ENCODE measurements around the gene GPR42. TPM values are rescaled to one million over a fixed set of nuclear protein-coding genes. Genes with fewer than 3 reads are reported as not detected.

The GPR42 gene
- total RNA-seq, 2 donors from 2014 or later, result 1.1 to 1.9 TPM

- H3K36me3 Mint-ChIP-seq (ENCODE audit: insufficient read depth in 2 of 2), result no peaks in the 10 kb centered on the region
- no peak for ATAC-seq (replicated peaks in 1 of 2)
- no peak overlapping the region for H3K27ac Mint-ChIP-seq
- no peaks in the 10 kb centered on the region for H3K9me3 Mint-ChIP-seq
- H3K4me1 Mint-ChIP-seq (ENCODE audit: low read depth), result peaks cover 4% of the 10 kb centered on the region
- DNase-seq, result no peak
- H3K4me3 Mint-ChIP-seq, result no peak overlapping the region
- H3K27me3 Mint-ChIP-seq (ENCODE audit: low read depth), result peaks cover 33% of the 10 kb centered on the region
Measured at GRCh38 chr19:35417278-35417677, 46.4 kb downstream of the GPR42 start.

DNA sequence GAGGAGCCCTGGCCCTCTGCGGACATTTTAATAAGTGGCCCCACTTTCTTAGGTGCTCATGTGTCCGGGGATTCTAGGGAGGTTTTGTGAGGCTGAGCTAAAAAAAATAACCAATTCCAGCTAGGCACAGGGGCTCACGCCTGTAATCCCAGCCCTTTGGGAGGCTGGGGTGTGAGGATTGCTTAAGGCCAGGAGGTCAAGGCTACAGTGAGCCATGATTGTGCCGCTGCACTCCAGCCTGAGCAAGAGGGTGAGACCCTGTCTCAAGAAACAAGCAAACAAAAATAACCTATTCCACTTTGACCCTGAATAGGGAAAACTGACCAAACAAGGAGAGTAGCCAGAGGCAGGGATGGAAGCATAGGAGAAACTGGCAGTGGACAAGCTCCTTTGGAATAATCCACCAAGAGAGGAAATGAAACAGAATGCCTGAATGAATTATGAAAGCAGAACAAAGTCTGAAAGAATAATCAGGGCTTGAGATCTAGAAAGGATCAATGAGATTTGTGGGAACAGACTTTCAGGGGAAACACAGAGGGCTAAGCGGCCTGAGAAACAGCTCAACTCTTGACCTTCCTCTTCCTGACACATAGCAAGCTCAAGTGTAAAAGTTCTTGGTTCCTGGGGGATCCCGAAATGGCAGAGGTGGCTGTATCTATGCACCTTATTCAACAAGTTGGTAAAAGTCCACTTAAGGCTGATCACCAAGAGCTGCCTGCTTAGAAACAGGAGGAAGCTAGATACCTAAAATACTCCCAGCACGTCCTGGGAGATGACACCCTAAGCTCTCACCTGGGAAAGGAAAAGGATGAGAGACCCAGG, 47.1 kb downstream of the GPR42 start:
- ATAC-seq (replicated peaks in 1 of 2), result no peak
- Mint-ChIP-seq H3K4me3 (no peak overlapping the region), H3K36me3 (ENCODE audit: insufficient read depth in 2 of 2) (no peaks in the 10 kb centered on the region), H3K27me3 (ENCODE audit: low read depth) (peaks cover 33% of the 10 kb centered on the region), H3K9me3 (no peaks in the 10 kb centered on the region), H3K4me1 (ENCODE audit: low read depth) (peaks cover 4% of the 10 kb centered on the region), H3K27ac (no peak overlapping the region)
- no peak for DNase-seq

- H3K4me1 Mint-ChIP-seq (ENCODE audit: low read depth), result peaks cover 4% of the 10 kb centered on the region
- H3K27ac Mint-ChIP-seq, result no peak overlapping the region
- no peak for ATAC-seq (replicated peaks in 1 of 2)
Measured at GRCh38 chr19:35419046-35419445, 48.2 kb downstream of the GPR42 start.

DNA sequence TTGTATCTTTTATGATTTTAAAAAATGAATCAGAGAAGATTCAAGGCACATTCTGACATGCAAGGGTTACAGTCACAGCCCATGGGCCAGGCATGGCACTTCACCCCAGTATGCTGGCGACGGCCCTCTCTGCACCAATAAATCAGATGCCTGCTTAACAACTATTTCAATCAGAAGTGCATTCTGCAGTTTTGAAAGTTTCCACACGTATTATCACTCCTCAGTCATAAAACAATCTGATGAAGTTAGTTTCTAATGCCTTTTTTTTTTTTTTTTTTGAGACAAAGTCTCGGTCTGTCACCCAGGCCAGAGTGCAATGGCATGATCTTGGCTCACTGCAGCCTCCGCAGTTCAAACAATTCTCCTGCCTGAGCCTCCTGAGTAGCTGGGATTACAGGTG, 48.9 kb downstream of the GPR42 start:
- ATAC-seq (replicated peaks in 1 of 2) (no peak), DNase-seq (no peak)
- Mint-ChIP-seq H3K36me3 (ENCODE audit: insufficient read depth in 2 of 2) (no peaks in the 10 kb centered on the region), H3K4me1 (ENCODE audit: low read depth) (no peaks in the 10 kb centered on the region), H3K27ac (no peak overlapping the region), H3K9me3 (no peaks in the 10 kb centered on the region), H3K27me3 (ENCODE audit: low read depth) (peaks cover 33% of the 10 kb centered on the region), H3K4me3 (no peak overlapping the region)

More at GRCh38 chr19:35419046-35419445, 48.2 kb downstream of the GPR42 start:
- Mint-ChIP-seq H3K9me3 (no peaks in the 10 kb centered on the region), H3K36me3 (ENCODE audit: insufficient read depth in 2 of 2) (no peaks in the 10 kb centered on the region), H3K4me3 (no peak overlapping the region), H3K27me3 (ENCODE audit: low read depth) (peaks cover 33% of the 10 kb centered on the region)
- DNase-seq, result no peak

DNA sequence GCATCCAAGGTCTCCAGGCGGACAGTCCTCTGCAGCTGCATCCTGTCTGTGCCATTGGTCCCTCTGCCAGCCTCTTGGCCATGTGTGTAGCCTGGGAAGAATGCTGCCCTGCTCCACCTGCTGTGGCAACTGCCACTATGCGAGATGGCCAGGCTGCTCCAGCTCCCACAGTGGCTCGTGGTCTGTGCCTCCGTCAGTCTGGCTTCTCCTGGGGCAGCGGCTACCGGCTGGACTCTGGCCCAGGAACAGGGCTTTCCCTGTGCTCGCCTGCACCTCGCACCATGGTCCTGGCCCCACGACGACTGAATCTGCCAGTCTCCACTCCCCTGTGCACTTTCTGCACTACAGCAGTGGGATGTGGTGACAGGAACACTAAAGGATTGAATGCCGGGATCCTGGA, 50.5 kb downstream of the GPR42 start:
- DNase-seq (no peak), ATAC-seq (replicated peaks in 1 of 2) (no peak)
- no peaks in the 10 kb centered on the region for H3K4me1 Mint-ChIP-seq (ENCODE audit: low read depth)
- no peaks in the 10 kb centered on the region for H3K9me3 Mint-ChIP-seq
- H3K4me3 Mint-ChIP-seq, result no peak overlapping the region
- no peak overlapping the region for H3K27ac Mint-ChIP-seq
- H3K27me3 Mint-ChIP-seq (ENCODE audit: low read depth), result peaks cover 20% of the 10 kb centered on the region
- no peaks in the 10 kb centered on the region for H3K36me3 Mint-ChIP-seq (ENCODE audit: insufficient read depth in 2 of 2)

Other genes with a start within 250 kb of the GPR42 start
- gene LGI4, start 236.0 kb upstream of the GPR42 start, total RNA-seq, result under 1 TPM; 0.72 to 1.00 TPM
- 1 to 10 TPM; 1.6 to 2.0 TPM for gene FXYD1, start 232.2 kb upstream of the GPR42 start, total RNA-seq
- 1 to 10 TPM; 1.0 to 1.2 TPM for gene FXYD7, start 227.8 kb upstream of the GPR42 start, total RNA-seq
- gene FXYD5, start 216.3 kb upstream of the GPR42 start, total RNA-seq, result 100 to 1,000 TPM; 331 to 342 TPM
- not detected for gene FAM187B, start 142.3 kb upstream of the GPR42 start, total RNA-seq
- gene LSR, start 122.1 kb upstream of the GPR42 start, total RNA-seq, result 10 to 100 TPM; 24.2 to 41.1 TPM
- 100 to 1,000 TPM; 202 to 212 TPM for gene USF2, start 102.1 kb upstream of the GPR42 start, total RNA-seq
- gene HAMP, start 88.5 kb upstream of the GPR42 start, total RNA-seq, result 1 to 10 TPM; 1.2 to 2.4 TPM
- under 1 TPM; 0.29 to 0.83 TPM for gene MAG, start 78.9 kb upstream of the GPR42 start, total RNA-seq
- gene CD22, start 41.9 kb upstream of the GPR42 start, total RNA-seq, result 10 to 100 TPM; 39.1 to 44.5 TPM
- 1 to 10 TPM in 1 of 2 donors, under 1 TPM in 1; 0.67 to 1.4 TPM for gene FFAR1, start 23.2 kb upstream of the GPR42 start, total RNA-seq
- gene FFAR3, start 12.6 kb upstream of the GPR42 start, total RNA-seq, result 1 to 10 TPM; 6.6 to 8.8 TPM
- not detected for gene FFAR2, start 77.2 kb downstream of the GPR42 start, total RNA-seq
- gene KRTDAP, start 119.4 kb downstream of the GPR42 start, total RNA-seq, result not detected
- 1 to 10 TPM; 3.7 to 7.5 TPM for gene DMKN, start 142.6 kb downstream of the GPR42 start, total RNA-seq
- under 1 TPM in 1 of 2 donors, not detected in 1; 0.21 TPM for gene SBSN, start 157.2 kb downstream of the GPR42 start, total RNA-seq
- gene GAPDHS, start 162.4 kb downstream of the GPR42 start, total RNA-seq, result not detected
- 10 to 100 TPM; 79.0 to 87.8 TPM for gene TMEM147, start 174.6 kb downstream of the GPR42 start, total RNA-seq
- not detected for gene ATP4A, start 192.6 kb downstream of the GPR42 start, total RNA-seq
- not detected for gene PMIS2, start 215.1 kb downstream of the GPR42 start, total RNA-seq
- 10 to 100 TPM; 39.2 to 55.3 TPM for gene HAUS5, start 241.7 kb downstream of the GPR42 start, total RNA-seq

Measured in activated T-cell treated with anti-CD3 and anti-CD28 coated beads, Interleukin-2, amount 50 U/mL, for 72 hours (primary cell).